Measurements from ENCODE around the gene BICC1.

The BICC1 gene

DNA sequence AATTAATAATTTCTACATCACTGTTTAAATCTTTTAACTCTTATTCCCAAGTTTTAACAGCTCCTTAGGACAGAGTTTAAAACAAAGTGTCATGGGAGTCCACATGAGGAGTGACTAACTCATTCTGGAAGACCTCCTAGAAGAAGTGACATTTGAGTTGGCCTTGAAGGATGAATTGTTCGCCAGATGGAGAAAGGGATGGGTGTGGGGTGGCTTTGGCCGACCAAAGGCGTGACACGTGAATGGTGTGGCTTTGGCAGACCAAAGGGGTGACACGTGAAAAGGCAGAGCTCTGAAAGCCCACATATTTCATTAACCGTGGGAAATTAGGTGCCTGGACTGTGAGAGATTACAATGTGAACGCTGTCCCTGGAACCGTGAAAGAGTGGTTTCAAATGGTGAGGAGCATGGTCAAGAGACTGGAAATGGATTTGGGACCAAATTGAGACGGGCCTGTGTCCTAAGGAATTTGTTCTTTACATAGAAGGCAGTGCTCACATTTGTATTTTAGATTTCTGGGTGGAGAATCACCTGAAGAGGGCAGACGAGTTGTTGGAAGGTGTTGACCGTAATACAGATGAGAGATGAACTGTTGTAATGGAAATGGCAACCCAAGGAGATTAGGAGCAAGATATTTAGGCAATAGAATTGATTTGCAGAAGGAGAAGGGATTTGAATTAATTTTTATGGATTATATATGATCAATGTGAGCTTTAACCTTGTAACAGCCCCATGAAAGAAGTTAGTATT is 228.1 kb downstream of the BICC1 start:
- no peak for DNase-seq (ENCODE audit: low read depth, low spot score)
- in situ Hi-C loops (cut with HindIII; ENCODE audit: low sequenced_read_pairs), result no loop called here
- no peak overlapping the region for H3K4me3 ChIP-seq (ENCODE audit: low read depth, low read length)
- TF ChIP-seq, protein P1, sequence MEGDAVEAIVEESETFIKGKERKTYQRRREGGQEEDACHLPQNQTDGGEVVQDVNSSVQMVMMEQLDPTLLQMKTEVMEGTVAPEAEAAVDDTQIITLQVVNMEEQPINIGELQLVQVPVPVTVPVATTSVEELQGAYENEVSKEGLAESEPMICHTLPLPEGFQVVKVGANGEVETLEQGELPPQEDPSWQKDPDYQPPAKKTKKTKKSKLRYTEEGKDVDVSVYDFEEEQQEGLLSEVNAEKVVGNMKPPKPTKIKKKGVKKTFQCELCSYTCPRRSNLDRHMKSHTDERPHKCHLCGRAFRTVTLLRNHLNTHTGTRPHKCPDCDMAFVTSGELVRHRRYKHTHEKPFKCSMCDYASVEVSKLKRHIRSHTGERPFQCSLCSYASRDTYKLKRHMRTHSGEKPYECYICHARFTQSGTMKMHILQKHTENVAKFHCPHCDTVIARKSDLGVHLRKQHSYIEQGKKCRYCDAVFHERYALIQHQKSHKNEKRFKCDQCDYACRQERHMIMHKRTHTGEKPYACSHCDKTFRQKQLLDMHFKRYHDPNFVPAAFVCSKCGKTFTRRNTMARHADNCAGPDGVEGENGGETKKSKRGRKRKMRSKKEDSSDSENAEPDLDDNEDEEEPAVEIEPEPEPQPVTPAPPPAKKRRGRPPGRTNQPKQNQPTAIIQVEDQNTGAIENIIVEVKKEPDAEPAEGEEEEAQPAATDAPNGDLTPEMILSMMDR (IDR thresholded peaks at IDR 0.05; ENCODE audit: low read depth, low read length), result no peak

DNA sequence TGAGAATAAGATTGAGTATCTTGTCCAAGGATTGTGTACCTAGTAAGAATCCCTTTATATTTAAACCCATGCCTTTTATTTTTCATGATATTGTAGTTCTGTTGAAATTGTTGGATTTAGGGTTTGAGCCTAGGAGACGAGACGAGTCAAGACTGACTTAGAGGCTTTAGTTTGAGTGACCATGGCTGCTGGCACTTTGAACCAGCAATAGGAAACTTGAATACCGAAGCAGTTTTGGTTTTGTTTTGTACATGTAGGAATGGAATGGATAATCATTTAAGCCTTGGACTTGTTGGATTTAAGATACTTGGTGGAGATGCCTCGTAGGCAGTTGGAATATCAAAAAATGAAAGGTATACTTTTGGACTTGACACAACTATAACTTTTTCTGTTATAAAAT is 229.0 kb downstream of the BICC1 start:
- no peak overlapping the region for H3K4me3 ChIP-seq (ENCODE audit: low read depth, low read length)
- no peak for DNase-seq (ENCODE audit: low read depth, low spot score)
- TF ChIP-seq, protein P1 (IDR thresholded peaks at IDR 0.05; ENCODE audit: low read depth, low read length), result no peak
- in situ Hi-C loops (cut with HindIII; ENCODE audit: low sequenced_read_pairs), result no loop called here

DNA sequence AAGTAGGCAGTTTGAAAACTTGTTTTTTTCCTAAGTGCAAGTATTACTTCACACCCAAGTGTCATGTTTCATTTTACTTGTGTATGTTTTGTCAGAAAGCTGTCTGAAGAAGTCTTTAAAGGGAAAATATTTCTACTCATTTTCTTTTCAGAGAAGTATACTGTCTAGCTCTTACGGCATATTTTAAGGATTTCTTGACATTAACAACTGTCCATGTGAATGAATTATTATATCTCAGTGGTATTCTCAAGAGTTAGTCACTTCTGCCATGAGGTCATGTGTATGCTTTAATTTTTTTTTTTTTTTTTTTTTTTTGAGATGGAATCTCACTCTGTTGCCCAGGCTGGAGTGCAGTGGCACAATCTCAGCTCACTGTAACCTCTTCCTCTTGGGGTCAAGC is 229.5 kb downstream of the BICC1 start:
- TF ChIP-seq, protein P1 (IDR thresholded peaks at IDR 0.05; ENCODE audit: low read depth, low read length), result no peak
- in situ Hi-C loops (cut with HindIII; ENCODE audit: low sequenced_read_pairs), result no loop called here
- no peak overlapping the region for H3K4me3 ChIP-seq (ENCODE audit: low read depth, low read length)
- no peak for DNase-seq (ENCODE audit: low read depth, low spot score)

DNA sequence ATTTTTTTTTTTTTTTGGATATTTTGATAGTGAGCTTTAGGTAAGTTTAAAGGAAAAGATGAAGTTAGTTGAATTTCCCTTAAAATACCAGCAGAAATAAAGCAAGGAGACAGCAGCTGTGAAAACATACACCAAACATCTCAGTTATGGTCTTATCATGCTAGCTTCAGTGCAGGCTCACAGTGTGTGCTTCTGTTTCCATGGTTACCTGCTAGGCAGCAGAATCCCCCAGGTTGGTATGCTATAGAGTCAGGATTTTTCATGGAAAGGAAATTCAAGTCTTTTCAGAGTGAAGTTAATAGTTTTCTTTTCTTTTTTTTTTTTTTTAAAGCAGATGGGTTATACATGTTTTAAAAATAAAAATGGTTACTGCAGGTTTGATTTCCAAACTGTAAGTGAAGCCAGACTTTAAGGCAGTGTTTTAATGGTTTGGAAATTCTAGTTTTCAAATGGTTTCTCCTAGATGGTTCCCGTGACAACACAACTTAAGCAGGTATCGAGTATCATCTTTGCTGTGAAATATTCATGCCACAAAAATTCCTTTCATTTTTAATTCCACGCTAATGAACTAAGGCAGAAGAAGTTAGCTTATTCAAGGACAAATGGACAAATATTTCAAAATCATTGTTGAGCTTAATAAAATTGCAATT is 230.9 kb downstream of the BICC1 start:
- in situ Hi-C loops (cut with HindIII; ENCODE audit: low sequenced_read_pairs), result no loop called here
- TF ChIP-seq, protein P1 (IDR thresholded peaks at IDR 0.05; ENCODE audit: low read depth, low read length), result no peak
- H3K4me3 ChIP-seq (ENCODE audit: low read depth, low read length), result no peak overlapping the region
- DNase-seq (ENCODE audit: low read depth, low spot score), result peak; percentile 87

DNA sequence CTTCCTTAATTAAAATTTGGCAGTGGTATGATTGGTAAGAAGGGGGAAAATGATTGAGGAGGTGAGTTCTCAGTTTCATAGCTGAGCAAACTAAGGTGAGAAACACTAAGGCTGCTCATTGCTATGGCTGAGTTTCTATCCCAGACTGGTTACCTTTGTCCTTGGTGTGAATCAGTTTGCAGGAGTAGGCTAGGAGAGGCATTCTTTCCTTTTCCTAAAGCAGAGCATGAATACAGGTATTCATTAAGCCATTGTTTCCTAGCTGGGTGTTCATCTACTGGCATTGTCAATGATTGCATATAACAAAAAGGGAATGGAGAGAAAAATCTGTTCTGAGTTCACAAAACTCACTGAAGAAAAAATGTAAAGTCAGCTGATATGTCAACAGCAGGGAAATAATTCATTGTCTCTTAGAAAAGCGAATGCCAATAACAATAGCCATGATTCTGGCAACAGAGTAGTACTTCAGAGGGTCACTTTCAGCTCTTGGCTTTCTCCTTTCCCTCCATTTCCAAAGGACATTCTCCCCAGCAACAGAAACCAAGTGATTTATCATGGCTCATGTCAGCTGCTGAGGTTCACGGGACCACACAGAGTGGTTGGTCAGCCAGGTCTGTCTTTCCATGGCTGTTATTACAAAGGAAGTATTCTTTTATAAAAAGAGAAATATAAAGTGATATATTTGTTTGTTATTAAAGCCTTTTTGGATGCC is 234.0 kb downstream of the BICC1 start:
- in situ Hi-C loops (cut with HindIII; ENCODE audit: low sequenced_read_pairs), result no loop called here
- TF ChIP-seq, protein P1 (IDR thresholded peaks at IDR 0.05; ENCODE audit: low read depth, low read length), result no peak
- no peak for DNase-seq (ENCODE audit: low read depth, low spot score)
- no peak overlapping the region for H3K4me3 ChIP-seq (ENCODE audit: low read depth, low read length)

DNA sequence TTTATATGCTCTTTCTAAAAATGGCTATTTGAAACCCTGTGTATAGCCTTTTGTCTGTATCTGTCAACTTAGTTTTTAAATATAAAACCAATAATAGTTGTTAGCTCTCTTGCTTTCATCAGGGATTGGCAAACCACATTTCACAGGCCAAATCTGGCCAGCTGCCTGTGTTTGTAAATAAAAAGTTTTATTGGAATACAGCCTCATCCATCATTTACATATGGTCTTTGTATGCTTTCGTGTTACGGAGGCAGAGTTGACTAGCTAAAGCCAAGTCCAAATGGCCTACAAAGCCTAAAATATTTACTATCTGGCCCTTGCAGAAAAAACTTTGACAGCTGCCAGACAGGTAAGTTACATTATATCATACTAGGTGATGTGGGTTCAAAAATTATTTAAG is 235.0 kb downstream of the BICC1 start:
- TF ChIP-seq, protein P1 (IDR thresholded peaks at IDR 0.05; ENCODE audit: low read depth, low read length), result no peak
- H3K4me3 ChIP-seq (ENCODE audit: low read depth, low read length), result no peak overlapping the region
- DNase-seq (ENCODE audit: low read depth, low spot score), result no peak
- in situ Hi-C loops (cut with HindIII; ENCODE audit: low sequenced_read_pairs), result no loop called here

Measured in astrocyte of the spinal cord (primary cell).